ENCODE results near the gene FBXO42.
"Not testable (repeated sequence)": the region's sequence is repeated elsewhere in the genome, so short reads cannot be mapped to it uniquely, and the experiment has no call there.

The FBXO42 gene

DNA sequence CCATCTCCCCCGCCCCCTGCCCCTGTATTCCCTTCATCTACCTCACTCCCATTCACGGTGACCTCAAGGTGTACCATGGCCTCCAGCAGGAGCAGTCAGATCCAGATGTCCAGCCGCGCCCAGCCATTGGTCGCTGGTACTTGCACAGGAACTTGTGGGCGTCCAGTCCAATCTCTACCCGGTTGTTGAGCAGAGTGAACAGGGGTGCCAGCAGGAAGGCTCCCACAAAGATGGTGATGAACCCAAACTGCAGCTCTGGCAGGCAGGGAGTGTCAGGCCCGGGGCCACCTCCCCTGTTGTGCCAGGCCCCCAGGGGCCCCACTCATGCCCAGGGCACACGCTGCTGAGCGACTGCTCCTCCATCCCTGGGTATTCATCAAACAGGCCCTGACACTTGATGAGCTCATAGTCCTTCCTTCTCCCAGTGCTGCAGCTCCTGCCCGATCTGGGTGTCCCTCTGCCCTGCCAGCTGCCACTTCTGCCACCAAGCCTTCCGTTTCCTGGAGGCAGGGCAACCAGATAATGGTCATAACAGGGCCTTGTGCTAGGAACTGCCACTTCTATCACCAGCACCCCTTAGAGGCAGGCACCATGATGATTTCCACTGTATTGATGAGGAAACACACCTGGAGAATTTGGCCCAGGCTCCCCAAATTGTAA, 134.1 kb downstream of the FBXO42 start:
- no peak for DNase-seq (ENCODE audit: low spot score)

DNA sequence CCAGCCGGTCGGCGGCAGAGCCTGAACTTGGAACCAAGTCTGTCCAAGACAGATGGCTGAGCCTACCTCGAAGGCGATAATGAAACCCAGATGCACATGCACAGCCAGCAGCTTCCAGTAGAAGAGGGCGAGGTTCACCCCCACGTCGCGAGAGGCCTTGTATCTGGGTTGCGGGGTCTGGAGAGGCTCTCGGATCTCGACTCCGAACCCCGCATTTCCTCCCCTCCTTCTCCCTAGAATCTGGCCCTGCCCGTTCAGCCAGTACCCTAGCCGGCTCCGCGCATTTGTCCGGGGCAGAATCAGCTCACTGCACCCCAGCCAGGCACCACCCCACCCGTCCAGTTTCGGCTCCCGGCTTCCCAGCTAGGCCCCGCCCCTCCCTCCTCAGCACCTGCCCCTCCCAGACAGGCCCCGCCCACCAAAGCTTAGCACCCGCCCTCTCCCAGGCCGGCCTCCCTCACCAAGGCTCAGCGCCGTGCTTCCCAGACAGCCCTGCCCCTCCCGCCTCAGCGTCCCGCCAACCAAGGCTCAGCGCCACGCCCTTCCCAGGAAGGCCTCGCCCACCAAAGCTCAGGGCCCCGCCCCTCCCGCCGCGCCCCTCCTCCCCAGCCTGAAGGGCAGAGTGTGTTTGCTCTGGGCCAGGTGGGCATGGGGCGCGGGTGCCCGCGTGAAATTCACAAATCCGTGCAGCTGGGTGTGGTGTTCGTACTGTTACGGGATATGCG, 135.1 kb downstream of the FBXO42 start:
- peak; percentile 92 for DNase-seq (ENCODE audit: low spot score)

DNA sequence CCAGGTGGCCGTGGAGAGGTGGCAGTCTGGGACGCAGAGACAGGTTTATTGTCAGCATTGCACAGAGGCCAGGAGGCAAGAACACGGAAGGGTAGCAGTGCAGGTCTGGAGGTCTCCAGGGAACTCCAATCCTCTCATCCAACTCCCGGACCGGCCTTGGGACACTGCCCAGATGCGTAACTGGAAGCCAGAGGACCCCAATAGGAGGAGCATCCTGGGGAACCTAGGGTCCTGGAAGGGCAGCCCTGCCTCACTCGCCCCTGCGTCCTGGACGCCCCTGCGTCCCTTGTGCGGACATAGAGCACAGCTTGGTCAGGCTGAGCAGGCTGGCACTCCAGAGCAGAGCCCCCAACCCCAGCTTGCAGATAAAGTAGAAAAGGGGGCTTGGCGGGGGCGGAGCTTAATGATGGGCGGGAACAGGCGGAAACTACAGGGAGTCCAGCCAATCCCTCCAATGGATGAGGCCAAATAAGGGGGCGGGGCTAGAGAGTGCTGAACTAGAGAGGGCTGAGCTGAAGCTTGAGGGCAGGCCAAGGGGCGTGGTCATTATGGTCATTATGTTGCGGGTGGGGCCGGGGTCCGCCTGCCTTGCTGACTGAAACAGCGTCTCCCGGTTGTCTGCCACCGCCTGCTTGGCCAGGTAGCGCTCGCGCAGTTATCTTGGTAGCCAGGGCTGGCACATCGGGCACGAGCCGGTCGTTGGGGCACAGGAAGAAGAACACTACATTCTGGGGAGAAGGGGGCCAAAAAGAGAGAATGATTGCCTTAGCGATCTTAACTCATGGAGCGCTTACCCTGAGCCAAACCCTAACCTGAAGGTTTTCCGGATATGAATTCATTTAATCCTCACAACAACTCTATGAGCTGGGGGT, 136.2 kb downstream of the FBXO42 start:
- DNase-seq (ENCODE audit: low spot score) = peak; percentile 55

DNA sequence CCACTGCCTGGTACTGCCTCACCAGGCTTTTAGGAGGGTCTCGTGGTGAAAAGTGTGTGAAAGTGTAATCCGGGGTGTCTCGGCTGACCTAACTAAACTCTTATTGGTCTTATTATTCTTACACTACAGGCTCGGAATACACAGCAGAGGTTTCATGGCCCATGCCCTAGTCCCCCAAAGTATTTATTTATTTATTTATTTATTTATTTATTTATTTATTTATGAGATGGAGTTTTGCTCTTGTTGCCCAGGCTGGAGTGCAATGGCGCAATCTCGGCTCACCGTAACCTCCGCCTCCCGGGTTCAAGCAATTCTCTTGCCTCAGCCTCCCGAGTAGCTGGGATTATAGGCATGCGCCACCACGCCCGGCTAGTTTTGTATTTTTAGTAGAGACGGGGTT, 137.0 kb downstream of the FBXO42 start:
- not testable (repeated sequence) for DNase-seq (ENCODE audit: low spot score)

DNA sequence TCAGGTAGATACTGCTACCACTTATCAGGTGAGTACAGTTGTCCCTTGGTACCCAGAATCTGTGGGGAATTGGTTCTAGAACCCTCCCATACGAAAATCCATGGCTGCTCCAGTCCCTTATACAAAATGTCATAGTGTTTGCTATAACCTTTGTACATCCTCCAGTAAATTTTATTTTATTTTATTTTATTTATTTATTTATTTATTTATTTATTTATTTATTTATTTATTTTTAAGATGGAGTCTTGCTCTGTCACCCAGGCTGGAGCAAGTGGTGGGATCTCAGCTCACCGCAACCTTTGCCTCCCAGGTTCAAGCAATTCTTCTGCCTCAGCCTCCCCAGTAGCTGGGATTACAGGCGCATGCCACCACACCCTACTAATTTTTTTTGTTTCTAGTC, 138.7 kb downstream of the FBXO42 start:
- DNase-seq (ENCODE audit: low spot score) = not testable (repeated sequence)

DNA sequence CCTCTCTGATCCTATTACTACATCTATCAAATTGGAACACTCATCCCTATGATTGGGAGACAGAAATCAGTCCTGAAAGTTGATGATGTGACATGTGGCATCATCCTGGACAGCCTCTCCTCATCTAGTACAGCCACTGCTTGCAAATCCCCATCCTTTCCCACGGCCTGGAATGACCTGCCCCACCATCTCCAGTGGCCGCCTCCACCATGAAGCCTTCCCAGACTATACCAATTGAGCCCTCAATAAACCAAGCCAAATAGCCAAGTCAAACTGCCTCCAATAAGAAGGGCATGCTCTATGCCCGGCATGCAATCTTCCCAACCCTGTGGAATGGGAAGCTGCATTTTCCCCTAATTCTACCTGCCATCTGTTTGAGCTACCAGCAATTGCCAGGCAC, 139.3 kb downstream of the FBXO42 start:
- no peak for DNase-seq (ENCODE audit: low spot score)

DNA sequence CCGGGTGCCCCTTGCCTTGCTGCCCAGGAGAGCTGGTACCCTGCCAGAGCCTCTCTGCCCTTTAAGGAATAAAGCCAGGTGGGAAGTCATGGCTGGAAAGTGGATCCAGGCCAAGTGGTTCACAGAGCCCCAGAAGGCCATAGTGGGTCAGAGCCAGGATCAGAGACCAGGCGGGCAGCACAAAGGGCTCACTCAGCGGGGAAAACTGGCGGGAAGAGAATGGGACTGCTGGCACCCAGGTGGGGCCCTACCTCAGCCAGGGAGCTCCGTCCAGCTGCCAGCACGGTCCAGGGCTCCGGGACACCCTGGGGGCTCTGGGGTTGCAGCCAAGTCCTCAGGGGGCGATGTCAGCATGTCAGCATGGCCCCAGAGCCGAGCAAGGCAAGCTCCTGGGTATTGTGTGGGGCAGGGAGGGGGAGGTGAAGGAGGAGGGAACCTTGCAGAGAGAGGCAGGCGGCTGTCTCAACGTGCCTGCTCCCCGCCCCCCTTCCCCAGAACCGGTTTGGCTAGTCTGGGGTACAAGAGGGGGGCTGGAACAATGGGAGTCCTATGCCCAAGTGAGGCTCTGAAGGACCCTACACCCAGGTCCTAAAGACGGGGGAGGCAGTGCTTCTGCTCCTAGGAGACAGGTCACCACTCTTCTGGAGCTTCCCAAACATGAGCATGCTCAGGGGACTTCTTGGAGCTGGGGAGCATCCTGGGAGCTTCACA, 139.9 kb downstream of the FBXO42 start, which contains the start of gene ARHGEF19:
Gene ARHGEF19 (minus strand): TSS at position 402 of the 711 bp plus-strand sequence. CDS start 3,598 bp downstream, outside the sequence.
- DNase-seq (ENCODE audit: low spot score) = no peak

DNA sequence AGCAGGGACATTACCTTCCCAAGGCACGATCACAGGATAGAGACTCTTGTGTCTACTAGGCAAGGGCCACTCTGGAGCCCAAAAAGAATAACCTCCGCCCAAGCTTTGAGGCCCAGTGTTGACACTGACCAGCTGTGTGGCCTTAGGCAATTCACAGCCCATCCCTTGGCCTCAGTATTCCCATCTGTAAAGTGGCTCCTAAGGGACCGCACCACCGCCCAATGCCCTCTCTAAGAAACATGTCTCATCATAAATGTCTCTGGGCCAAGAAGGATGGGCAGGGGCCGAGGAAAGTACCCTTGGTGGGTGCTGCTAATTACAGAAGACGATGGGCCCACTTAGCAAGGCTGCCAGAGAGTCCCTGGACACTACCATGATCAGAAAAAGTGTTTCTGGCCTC, 140.5 kb downstream of the FBXO42 start:
- DNase-seq (ENCODE audit: low spot score) = no peak

DNA sequence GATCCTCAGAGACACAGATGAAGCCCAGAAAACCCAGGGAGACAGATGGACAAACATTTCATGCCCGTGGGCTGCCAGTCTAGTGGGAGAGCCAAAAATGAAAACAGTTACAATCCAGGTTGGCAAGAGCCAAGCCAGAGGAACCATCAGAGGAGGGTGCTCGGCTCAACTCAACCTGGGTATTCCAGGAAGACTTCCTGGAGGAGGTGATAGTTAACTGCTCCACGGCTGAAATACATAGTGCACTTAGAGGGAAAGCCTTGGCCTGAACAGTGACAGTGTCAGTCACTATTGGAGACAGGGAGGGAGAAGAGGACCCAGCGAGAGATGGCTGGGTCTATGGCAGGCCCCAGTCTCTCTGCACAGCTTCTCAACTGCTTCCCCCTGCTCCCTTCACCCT, 141.7 kb downstream of the FBXO42 start:
- DNase-seq (ENCODE audit: low spot score) = no peak

DNA sequence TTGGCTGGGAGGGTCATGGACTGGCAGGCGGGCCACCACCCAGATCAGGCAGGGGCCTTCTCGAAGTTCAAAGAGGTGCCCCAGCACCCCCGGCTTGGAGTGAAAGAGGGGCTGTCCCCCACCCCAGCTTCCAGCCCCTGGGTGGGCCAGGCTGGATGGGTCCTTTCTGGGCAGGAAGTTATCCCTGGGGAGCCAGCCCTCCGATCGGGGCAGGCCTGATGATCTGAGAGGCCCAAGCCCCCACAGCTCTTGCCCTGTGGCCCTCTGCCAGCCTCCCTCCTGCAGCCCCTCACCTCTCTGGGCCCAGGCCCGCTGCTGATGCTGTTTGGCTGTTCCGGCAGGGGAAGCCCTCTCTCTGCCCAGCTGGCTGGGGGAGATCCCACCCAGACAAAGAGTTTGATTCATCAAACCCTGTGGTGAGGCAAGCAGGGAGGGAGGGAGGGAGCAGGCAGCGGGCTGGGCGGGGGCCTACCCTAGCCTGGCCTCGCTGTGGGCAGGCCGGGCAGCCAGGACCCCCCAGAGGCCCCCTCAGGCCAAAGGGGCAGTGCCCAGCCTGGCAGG, 142.4 kb downstream of the FBXO42 start:
- peak; percentile 53 for DNase-seq (ENCODE audit: low spot score)

DNA sequence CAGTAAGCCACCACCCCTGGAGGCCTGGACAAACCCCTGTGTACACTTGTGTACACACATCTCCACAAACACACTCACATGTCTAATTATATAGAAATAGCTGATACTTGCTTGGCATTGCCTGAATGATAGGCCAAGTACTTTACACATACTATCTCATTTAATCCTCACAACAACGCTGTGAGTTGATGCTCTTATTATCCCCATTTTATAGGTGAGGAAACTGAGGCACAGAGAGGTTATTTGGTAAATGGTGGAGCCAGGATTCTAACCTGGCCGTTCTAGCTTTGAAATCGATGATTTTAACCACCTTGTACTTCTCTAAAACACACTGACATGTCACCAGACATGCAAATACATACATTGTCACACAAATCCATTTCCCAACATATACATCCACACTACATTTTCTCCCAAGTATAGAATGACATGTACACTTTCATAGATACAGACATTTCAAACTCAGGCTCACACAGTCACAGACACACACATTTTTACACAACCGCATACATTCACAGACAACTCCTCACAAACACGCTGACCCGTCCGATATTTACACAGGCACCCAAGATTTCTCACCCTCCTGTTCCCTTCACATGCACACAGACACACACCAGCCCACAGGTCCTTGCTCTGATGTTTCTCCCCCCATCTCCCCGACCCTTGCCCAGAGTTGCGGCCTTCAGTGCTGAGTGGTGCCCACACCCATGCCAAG, 143.0 kb downstream of the FBXO42 start:
- no peak for DNase-seq (ENCODE audit: low spot score)

DNA sequence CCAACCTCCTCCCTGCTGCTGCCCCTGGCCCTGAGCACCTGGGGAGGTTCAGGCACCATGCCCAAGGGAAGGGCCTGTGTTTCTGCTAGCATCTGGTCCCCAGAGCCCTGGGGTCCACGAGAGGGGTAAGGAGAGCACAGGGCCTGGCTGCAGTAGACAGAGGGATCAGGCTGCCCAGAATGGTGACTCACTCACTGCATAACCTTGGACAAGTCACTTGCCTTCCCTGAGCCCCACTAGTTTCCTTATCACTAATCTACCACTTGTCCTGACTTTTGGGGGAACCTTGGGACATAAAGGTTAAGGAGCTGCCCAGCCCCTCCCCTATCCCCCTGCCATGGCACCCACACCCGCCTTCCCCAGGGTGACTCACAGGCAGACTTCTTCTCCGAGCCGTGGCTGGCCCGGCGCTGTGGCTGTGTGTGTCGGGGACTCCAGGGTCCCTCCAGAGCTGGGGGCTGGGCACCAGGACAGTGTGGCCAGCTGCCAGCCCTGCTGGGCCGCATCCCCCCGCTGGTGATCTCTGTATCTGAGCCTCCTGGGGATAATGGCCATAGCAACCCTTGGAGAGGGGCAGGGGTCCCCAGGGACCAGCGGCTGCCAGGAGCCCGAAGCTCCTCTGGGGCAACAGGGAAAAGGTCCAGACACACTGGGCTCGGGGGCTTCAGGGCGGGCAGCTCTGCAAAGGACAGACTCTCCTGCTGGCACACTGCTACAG, 143.9 kb downstream of the FBXO42 start:
- DNase-seq (ENCODE audit: low spot score) = no peak

DNA sequence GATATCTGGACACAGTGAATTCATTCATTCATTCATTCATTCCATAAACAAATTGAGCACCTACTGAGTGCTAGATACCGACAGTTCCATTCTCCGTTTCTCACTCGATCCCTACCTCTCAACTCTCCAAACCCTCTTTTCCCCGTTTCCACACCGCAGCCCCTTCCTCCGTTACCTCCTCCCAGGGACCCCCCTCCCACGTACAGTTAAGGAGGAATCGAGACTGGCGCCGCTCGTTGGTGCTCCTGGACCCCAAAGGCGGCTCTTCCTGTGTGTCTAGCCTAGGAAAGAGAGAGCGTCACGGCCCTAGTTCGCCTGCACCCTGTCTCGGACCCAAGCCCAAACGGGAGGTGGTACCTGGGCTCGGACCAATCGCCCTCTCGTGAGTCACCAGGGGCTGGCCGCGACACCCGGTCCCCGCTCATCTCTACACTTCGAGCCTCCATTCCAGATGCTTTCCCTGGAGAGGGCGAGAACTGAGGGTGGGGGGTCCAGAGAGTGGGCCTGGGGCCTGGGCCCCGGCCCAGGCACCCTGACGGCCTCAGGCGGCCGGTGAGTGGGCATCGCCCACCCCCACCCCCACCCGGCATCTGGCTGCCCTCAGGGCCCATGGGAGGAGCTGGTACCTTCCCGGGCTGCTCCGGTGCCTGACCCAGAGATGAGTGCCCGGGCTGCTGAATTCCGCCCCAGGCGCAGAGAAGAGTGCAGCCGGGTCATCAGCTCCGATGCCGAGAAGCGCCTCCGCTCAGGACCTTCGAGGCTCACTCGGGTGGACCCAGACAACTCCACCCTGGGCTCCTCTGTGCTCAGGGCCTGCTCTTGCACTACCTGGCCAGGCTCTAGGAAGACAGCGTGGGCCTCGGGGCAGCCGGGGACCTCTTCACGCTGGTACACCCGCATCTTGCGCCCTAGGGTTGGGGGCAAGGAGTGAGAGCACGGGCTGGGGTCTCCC, 144.7 kb downstream of the FBXO42 start:
- DNase-seq (ENCODE audit: low spot score) = no peak

DNA sequence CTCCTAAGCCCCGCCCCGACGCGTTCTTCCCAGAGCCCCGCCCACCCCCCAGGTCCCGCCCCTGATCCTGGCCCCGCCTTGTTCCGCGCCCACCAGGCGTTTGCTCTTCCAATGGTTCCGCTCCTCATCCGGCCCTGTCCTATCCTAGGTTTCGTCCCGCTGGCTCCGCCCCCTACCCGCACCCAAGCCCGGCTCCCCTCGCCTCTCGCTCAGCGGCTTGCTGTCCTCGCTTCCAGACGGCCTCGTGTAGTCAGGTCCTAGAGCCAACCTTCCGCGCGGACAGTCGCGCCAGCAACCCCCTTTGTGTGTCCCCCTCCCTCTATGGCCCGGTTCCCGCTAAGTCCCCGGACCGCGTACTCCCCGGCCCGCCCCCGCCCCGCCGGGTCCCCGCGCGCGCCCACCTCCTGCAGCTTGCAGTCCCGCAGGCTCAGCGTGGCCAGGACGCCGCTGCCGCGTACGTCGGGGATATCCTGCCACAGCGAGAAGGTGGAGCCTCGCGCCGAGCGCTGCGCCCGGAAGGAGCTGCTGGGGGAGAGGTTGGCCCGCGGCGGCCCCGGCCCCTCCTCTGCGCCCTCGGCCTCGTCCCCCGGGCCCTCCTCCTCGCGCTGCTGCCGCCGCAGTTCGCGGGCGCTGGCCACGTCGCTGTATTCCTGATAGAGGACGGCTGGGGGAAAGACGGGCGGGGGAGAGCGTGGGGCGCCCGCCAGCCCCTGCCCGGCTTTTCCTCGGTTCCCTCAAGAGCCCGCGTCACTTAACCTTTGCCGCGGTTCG, 145.5 kb downstream of the FBXO42 start:
- peak; percentile 90 for DNase-seq (ENCODE audit: low spot score)

DNA sequence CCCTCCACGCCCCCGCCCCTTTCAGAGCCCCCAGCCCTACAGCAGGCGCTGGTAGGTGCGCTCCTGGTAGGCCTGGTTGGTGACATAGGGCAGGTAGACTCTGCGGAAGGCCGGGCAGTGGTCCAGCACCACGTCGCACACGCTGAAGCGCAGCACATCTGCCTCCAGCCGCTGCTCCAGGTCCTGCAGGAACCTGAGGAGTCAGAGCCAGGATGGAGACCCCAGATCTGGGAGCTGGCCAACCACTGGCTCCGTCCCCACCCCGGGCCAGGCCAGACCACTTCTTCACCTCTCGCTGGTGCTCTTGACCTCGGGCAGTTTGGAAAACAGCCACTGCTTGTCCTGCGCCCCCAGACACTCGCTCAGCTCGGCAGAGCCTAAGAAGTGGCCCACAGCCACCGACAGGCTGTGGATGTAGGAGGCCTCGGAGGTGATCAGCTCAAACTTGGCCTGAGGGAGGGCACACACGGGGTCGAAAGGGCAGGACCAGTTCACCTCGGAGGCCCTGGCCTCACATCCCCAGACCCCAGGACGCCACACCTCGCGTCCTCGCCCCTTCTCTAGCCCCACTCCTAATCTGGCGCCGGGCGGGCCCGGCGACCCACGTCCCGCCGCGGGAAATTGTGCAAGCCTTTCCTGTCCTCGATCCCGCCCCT, 146.3 kb downstream of the FBXO42 start:
- DNase-seq (ENCODE audit: low spot score) = no peak

DNA sequence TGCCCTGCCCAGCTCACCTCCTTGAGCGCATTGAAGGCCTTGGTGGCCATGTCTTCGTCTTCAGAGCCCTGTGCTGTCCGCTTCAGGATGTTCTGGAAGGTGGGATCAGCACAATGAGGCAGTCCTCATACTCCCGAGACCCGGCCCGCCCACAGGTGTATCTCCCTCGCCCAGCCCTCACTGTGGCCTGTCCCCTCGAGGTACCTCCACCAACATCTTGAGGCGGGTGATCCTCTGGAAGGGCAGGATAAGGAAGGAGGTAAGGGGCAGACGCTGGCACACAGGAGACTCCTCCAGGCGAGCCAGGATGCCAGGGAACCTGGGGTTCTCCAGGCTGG, 147.0 kb downstream of the FBXO42 start:
- no peak for DNase-seq (ENCODE audit: low spot score)

DNA sequence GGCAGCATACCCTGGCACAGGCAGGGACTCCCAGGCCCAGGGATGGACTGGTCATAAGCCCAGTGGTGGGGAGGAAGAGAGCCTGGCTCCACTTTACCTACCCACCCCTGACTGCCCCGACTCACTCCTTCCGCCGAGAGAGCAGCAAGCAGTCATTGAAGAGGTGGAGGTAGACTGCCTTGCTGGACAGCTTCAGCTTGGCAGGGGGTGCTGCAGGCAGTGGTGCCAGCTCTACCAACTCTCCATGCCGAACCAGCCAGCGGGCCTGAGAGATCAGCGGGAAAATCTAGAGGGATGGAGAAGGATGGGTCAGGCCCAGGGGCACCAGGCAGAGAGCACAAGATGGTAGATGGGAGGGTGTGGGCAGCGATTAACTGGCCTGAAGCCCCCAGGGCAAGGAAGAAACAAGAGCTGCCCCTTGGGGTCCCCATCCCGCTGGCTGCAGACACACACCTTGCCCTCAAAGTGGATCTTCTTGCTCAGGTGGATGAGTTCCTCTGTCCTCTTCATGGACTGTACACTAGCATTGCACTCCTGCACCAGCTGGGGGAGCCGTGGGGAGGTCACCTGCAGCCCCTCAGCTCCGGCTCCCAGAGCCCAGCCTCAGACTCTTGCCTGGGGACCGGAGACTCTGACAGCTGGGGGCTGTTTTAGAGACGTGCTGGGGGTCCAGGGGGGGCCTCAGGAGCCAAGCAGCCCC, 147.5 kb downstream of the FBXO42 start:
- no peak for DNase-seq (ENCODE audit: low spot score)

Measured in globus pallidus (tissue), 1 donor.